ENCODE results near the gene PDCD11. TPM values are rescaled to one million over a fixed set of nuclear protein-coding genes. Genes with fewer than 3 reads are reported as not detected.

PDCD11 gene
- total RNA-seq, 1 experiment from 2014 or later, result 81.7 TPM

DNA sequence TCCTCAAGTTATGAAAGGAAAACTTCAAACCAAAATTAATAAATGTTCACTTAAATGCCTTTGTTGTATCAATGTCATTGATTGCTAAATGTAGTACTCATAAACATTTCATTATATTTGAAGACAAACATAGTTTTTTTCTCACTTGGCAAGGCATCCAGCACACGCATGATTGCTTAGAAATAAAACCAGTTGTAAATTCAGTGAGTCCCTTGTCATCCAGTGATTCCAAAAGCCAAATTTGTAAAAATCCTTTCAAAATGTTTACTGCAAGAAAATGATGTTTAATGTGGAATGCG, 90.9 kb downstream of the PDCD11 start:
- H3K27ac Mint-ChIP-seq (ENCODE audit: low read depth, unreplicated experiment), result no peak overlapping the region
- H3K9me3 Mint-ChIP-seq (ENCODE audit: unreplicated experiment), result no peaks in the 10 kb centered on the region
- CTCF ChIA-PET, result interaction anchor here (3.1 kb wide), 1 partner anchor 71 kb away, joined by 48 read pairs; no protein-coding TSS in a partner anchor
- no peaks in the 10 kb centered on the region for H3K36me3 Mint-ChIP-seq (ENCODE audit: insufficient read depth, unreplicated experiment)
- intact Hi-C loops (cut with micrococcal nuclease), result loop anchor here (5.0 to 10.0 kb wide), 2 partner anchors 423 to 570 kb away; partner anchors contain the start of gene CNNM2
- no peak overlapping the region for H3K4me3 Mint-ChIP-seq (ENCODE audit: unreplicated experiment)
- no peak for DNase-seq (ENCODE audit: unreplicated experiment)
- POLR2A ChIA-PET, result no interaction called here
- BruUV-seq (replicated peaks), result no TSS peak
- H3K4me1 Mint-ChIP-seq (ENCODE audit: insufficient read depth, unreplicated experiment), result peaks cover 17% of the 10 kb centered on the region
- TF ChIP-seq, protein P1, sequence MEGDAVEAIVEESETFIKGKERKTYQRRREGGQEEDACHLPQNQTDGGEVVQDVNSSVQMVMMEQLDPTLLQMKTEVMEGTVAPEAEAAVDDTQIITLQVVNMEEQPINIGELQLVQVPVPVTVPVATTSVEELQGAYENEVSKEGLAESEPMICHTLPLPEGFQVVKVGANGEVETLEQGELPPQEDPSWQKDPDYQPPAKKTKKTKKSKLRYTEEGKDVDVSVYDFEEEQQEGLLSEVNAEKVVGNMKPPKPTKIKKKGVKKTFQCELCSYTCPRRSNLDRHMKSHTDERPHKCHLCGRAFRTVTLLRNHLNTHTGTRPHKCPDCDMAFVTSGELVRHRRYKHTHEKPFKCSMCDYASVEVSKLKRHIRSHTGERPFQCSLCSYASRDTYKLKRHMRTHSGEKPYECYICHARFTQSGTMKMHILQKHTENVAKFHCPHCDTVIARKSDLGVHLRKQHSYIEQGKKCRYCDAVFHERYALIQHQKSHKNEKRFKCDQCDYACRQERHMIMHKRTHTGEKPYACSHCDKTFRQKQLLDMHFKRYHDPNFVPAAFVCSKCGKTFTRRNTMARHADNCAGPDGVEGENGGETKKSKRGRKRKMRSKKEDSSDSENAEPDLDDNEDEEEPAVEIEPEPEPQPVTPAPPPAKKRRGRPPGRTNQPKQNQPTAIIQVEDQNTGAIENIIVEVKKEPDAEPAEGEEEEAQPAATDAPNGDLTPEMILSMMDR (IDR thresholded peaks at IDR 0.05; ENCODE audit: unreplicated experiment), result no peak
- H3K27me3 Mint-ChIP-seq (ENCODE audit: insufficient read depth, unreplicated experiment), result no peaks in the 10 kb centered on the region

DNA sequence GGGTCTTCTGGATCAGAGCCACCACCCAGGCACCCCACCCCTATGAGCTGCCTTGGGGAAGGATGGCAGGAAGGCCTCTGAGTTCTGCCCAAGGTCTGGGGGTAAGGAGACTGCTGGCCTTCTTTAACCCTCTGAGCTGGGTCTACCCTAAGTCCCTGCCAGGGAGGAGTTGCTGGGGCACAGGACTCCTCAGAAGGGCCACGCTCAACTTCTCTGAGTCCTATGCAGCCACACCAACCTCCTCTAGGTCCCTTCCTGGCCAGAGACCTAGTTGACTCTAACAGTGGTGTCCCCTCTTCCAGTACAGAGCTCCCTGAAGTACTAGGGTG, 94.5 kb downstream of the PDCD11 start:
- H3K27ac Mint-ChIP-seq (ENCODE audit: low read depth, unreplicated experiment), result no peak overlapping the region
- intact Hi-C loops (cut with micrococcal nuclease), result no loop called here
- BruUV-seq (replicated peaks), result no TSS peak
- no peak overlapping the region for H3K4me3 Mint-ChIP-seq (ENCODE audit: unreplicated experiment)
- ChIA-PET POLR2A (interaction anchor here (0.6 to 1.0 kb wide), 3 partner anchors 10 to 20 kb away, joined by 3 read pairs; no protein-coding TSS in a partner anchor), CTCF (interaction anchor here (0.6 to 1.4 kb wide), 6 partner anchors 10 to 683 kb away, joined by 3 to 5 read pairs (median 3); partner anchors contain the start of gene PDCD11)
- H3K27me3 Mint-ChIP-seq (ENCODE audit: insufficient read depth, unreplicated experiment), result peaks cover 11% of the 10 kb centered on the region
- TF ChIP-seq, protein P1 (IDR thresholded peaks at IDR 0.05; ENCODE audit: unreplicated experiment), result no peak
- no peak for DNase-seq (ENCODE audit: unreplicated experiment)
- H3K9me3 Mint-ChIP-seq (ENCODE audit: unreplicated experiment), result no peaks in the 10 kb centered on the region
- peaks cover 25% of the 10 kb centered on the region for H3K4me1 Mint-ChIP-seq (ENCODE audit: insufficient read depth, unreplicated experiment)
- no peaks in the 10 kb centered on the region for H3K36me3 Mint-ChIP-seq (ENCODE audit: insufficient read depth, unreplicated experiment)

DNA sequence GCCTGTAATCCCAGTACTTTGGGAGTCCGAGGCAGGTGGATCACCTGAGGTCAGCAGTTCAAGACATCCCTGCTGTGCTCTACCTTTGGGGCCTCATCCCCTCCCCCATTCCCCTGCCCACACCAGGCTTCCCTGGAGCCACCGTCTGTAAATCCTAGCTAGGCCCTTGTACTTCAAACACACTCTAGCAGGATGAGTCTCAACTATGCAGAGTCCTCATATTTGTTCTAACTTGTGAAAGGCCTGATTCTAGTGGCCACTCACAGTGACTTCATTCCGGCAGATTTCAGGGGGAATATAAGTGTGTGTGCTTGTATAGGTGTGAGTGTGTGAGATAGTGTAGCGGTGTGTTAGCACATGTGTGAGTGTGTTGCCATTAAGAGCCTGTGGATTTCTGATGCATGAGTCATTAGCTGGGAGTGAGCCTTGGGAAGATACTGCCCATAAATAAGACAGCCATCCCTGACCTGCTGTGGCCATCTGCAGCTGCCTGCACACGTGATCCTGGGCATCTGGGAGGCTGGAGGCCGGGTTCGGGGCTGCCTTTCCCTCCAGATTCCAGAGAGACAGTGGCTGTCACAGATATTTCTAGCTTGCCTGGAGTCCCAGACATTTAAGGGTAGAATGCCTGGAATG, 95.4 kb downstream of the PDCD11 start:
- H3K4me3 Mint-ChIP-seq (ENCODE audit: unreplicated experiment), result peak overlapping the region; percentile 5
- peak overlapping the region; percentile 0 for H3K27ac Mint-ChIP-seq (ENCODE audit: low read depth, unreplicated experiment)
- TF ChIP-seq, protein P1 (IDR thresholded peaks at IDR 0.05; ENCODE audit: unreplicated experiment), result no peak
- H3K9me3 Mint-ChIP-seq (ENCODE audit: unreplicated experiment), result no peaks in the 10 kb centered on the region
- intact Hi-C loops (cut with micrococcal nuclease), result no loop called here
- no peaks in the 10 kb centered on the region for H3K36me3 Mint-ChIP-seq (ENCODE audit: insufficient read depth, unreplicated experiment)
- POLR2A ChIA-PET, result interaction anchor here (0.7 to 1.0 kb wide), 2 partner anchors 19 to 101 kb away, joined by 3 read pairs; no protein-coding TSS in a partner anchor
- no TSS peak for BruUV-seq (replicated peaks)
- peak; percentile 80 for DNase-seq (ENCODE audit: unreplicated experiment)
- CTCF ChIA-PET, result interaction anchor here (0.5 to 1.7 kb wide), 5 partner anchors 11 to 95 kb away, joined by 3 to 5 read pairs (median 3); partner anchors contain the start of gene PDCD11
- peaks cover 25% of the 10 kb centered on the region for H3K4me1 Mint-ChIP-seq (ENCODE audit: insufficient read depth, unreplicated experiment)
- H3K27me3 Mint-ChIP-seq (ENCODE audit: insufficient read depth, unreplicated experiment), result peaks cover 17% of the 10 kb centered on the region

DNA sequence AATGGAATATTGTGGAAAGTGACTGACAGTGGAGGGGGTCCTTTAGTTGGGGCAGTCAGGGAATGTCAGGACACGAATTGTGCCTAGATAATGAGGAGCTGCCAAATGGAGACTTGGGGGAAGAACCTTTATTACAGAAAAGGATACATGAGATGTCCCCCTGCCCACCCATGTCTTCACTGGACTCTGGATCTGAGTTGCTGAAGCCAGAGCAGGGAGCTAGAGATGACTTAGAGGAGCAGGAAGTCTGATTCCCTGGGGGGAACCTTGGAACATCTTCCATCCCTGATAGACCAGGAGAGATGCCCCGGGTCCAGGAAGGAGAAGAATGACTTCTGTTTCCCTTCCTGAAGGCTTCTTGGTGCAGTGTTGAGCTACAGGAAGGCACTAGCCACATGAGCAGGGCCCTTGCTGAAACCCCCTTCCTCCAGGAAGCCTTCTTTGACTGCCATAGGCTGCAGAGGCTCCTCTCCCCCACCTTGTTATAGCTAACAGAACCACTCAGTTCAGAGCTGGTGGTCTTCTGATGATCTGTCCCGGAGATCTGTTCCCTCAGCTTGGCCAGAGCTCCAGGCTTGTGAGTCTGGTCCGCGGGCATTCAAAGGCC, 96.3 kb downstream of the PDCD11 start:
- TF ChIP-seq, protein P1 (IDR thresholded peaks at IDR 0.05; ENCODE audit: unreplicated experiment), result no peak
- no TSS peak for BruUV-seq (replicated peaks)
- Mint-ChIP-seq H3K27me3 (ENCODE audit: insufficient read depth, unreplicated experiment) (peaks cover 26% of the 10 kb centered on the region), H3K9me3 (ENCODE audit: unreplicated experiment) (no peaks in the 10 kb centered on the region), H3K36me3 (ENCODE audit: insufficient read depth, unreplicated experiment) (no peaks in the 10 kb centered on the region), H3K27ac (ENCODE audit: low read depth, unreplicated experiment) (no peak overlapping the region), H3K4me1 (ENCODE audit: insufficient read depth, unreplicated experiment) (peaks cover 25% of the 10 kb centered on the region), H3K4me3 (ENCODE audit: unreplicated experiment) (peak overlapping the region; percentile 64)
- intact Hi-C loops (cut with micrococcal nuclease), result no loop called here
- CTCF ChIA-PET, result interaction anchor here (1.1 to 1.7 kb wide), 3 partner anchors 76 to 193 kb away, joined by 3 to 5 read pairs (median 3); no protein-coding TSS in a partner anchor
- no peak for DNase-seq (ENCODE audit: unreplicated experiment)
- POLR2A ChIA-PET, result interaction anchor here (0.7 to 1.5 kb wide), 3 partner anchors 96 to 476 kb away, joined by 3 to 4 read pairs (median 3); partner anchors contain the start of genes ATP5MK and PDCD11

All from MCF 10A (cell line).